ENCODE results near the gene TMEM208. TPM values are rescaled to one million over a fixed set of nuclear protein-coding genes. Genes with fewer than 3 reads are reported as not detected.
A peak's percentile ranks its signal among the peaks of the same experiment; 100 is the strongest.

The TMEM208 gene
- total and polyA plus RNA-seq, 9 donors: 17.5 to 27.1 (median 22.3) TPM

GRCh38 chr16:67243481-67243880 is 16.6 kb downstream of the TMEM208 start:
- H3K9me3 ChIP-seq (replicated peaks; ENCODE audit: control insufficient read depth, low read depth, low read length): no peaks in the 10 kb centered on the region
- peaks cover 6% of the 10 kb centered on the region for H3K36me3 ChIP-seq (ENCODE audit: control insufficient read depth, insufficient read depth, low read length)
- DNase-seq: no peak
- WGBS (ENCODE audit: insufficient coverage): 100% methylated on average over 1 of the region's 4 CpGs
- peak overlapping the region; percentile 94 for H3K27ac ChIP-seq (ENCODE audit: low read length)
- peaks cover 6% of the 10 kb centered on the region for H3K27me3 ChIP-seq (ENCODE audit: control insufficient read depth, insufficient read depth, low read length)
- no peak overlapping the region for H3K4me3 ChIP-seq (ENCODE audit: low read length)
- H3K4me1 ChIP-seq (ENCODE audit: control insufficient read depth, insufficient read depth, low read length): peaks cover 56% of the 10 kb centered on the region

GRCh38 chr16:67244387-67245185 is 17.7 kb downstream of the TMEM208 start:
- H3K4me3 ChIP-seq (ENCODE audit: low read length): no peak overlapping the region
- peak overlapping the region; percentile 94 for H3K27ac ChIP-seq (ENCODE audit: low read length)
- no peaks in the 10 kb centered on the region for H3K9me3 ChIP-seq (replicated peaks; ENCODE audit: control insufficient read depth, low read depth, low read length)
- H3K27me3 ChIP-seq (ENCODE audit: control insufficient read depth, insufficient read depth, low read length): peaks cover 15% of the 10 kb centered on the region
- DNase-seq: peak; percentile 85
- H3K4me1 ChIP-seq (ENCODE audit: control insufficient read depth, insufficient read depth, low read length): peaks cover 67% of the 10 kb centered on the region
- 45% methylated on average over 3 of the region's 5 CpGs for WGBS (ENCODE audit: insufficient coverage)
- peaks cover 1% of the 10 kb centered on the region for H3K36me3 ChIP-seq (ENCODE audit: control insufficient read depth, insufficient read depth, low read length)

- H3K9me3 ChIP-seq (replicated peaks; ENCODE audit: control insufficient read depth, low read depth, low read length): no peaks in the 10 kb centered on the region
- peak overlapping the region; percentile 94 for H3K27ac ChIP-seq (ENCODE audit: low read length)
- DNase-seq: no peak
- H3K27me3 ChIP-seq (ENCODE audit: control insufficient read depth, insufficient read depth, low read length): peaks cover 21% of the 10 kb centered on the region
- WGBS (ENCODE audit: insufficient coverage): 81% methylated on average over 2 of the region's 4 CpGs
- H3K4me3 ChIP-seq (ENCODE audit: low read length): no peak overlapping the region
- peaks cover 72% of the 10 kb centered on the region for H3K4me1 ChIP-seq (ENCODE audit: control insufficient read depth, insufficient read depth, low read length)
- H3K36me3 ChIP-seq (ENCODE audit: control insufficient read depth, insufficient read depth, low read length): no peaks in the 10 kb centered on the region
Observed at GRCh38 chr16:67245186-67245585, 18.3 kb downstream of the TMEM208 start.

- peak overlapping the region; percentile 89 for H3K4me3 ChIP-seq (ENCODE audit: low read length)
- peaks cover 72% of the 10 kb centered on the region for H3K4me1 ChIP-seq (ENCODE audit: control insufficient read depth, insufficient read depth, low read length)
- peak overlapping the region; percentile 94 for H3K27ac ChIP-seq (ENCODE audit: low read length)
- H3K27me3 ChIP-seq (ENCODE audit: control insufficient read depth, insufficient read depth, low read length): peaks cover 24% of the 10 kb centered on the region
- DNase-seq: no peak
- H3K36me3 ChIP-seq (ENCODE audit: control insufficient read depth, insufficient read depth, low read length): no peaks in the 10 kb centered on the region
- H3K9me3 ChIP-seq (replicated peaks; ENCODE audit: control insufficient read depth, low read depth, low read length): no peaks in the 10 kb centered on the region
- whole genome bisulfite sequencing (ENCODE audit: insufficient coverage): 0% methylated on average over 3 of the region's 8 CpGs
Observed at GRCh38 chr16:67245674-67246080, 18.7 kb downstream of the TMEM208 start.

- peak overlapping the region; percentile 94 for H3K27ac ChIP-seq (ENCODE audit: low read length)
- H3K4me3 ChIP-seq (ENCODE audit: low read length): peak overlapping the region; percentile 89
- H3K9me3 ChIP-seq (replicated peaks; ENCODE audit: control insufficient read depth, low read depth, low read length): no peaks in the 10 kb centered on the region
- no peaks in the 10 kb centered on the region for H3K36me3 ChIP-seq (ENCODE audit: control insufficient read depth, insufficient read depth, low read length)
- H3K4me1 ChIP-seq (ENCODE audit: control insufficient read depth, insufficient read depth, low read length): peaks cover 69% of the 10 kb centered on the region
- H3K27me3 ChIP-seq (ENCODE audit: control insufficient read depth, insufficient read depth, low read length): peaks cover 24% of the 10 kb centered on the region
- WGBS (ENCODE audit: insufficient coverage): under 1% methylated on average over 21 of the region's 48 CpGs
- DNase-seq: peak; percentile 90
Observed at GRCh38 chr16:67246081-67246755, 19.3 kb downstream of the TMEM208 start.

- no peaks in the 10 kb centered on the region for H3K36me3 ChIP-seq (ENCODE audit: control insufficient read depth, insufficient read depth, low read length)
- H3K9me3 ChIP-seq (replicated peaks; ENCODE audit: control insufficient read depth, low read depth, low read length): no peaks in the 10 kb centered on the region
- peak overlapping the region; percentile 94 for H3K27ac ChIP-seq (ENCODE audit: low read length)
- H3K4me1 ChIP-seq (ENCODE audit: control insufficient read depth, insufficient read depth, low read length): peaks cover 64% of the 10 kb centered on the region
- H3K27me3 ChIP-seq (ENCODE audit: control insufficient read depth, insufficient read depth, low read length): peaks cover 24% of the 10 kb centered on the region
- peak; percentile 51 for DNase-seq
- WGBS (ENCODE audit: insufficient coverage): 0% methylated on average over 24 of the region's 26 CpGs
- H3K4me3 ChIP-seq (ENCODE audit: low read length): peak overlapping the region; percentile 89
Observed at GRCh38 chr16:67246756-67247191, 19.8 kb downstream of the TMEM208 start.

GRCh38 chr16:67247192-67248072 is 20.5 kb downstream of the TMEM208 start, which contains the start of gene FHOD1:
Gene FHOD1 (minus strand): TSS chr16:67247481. CDS start chr16:67247410, 71 bp downstream.
- H3K9me3 ChIP-seq (replicated peaks; ENCODE audit: control insufficient read depth, low read depth, low read length): no peaks in the 10 kb centered on the region
- DNase-seq: peak; percentile 98
- under 1% methylated on average over 56 of the region's 60 CpGs for WGBS (ENCODE audit: insufficient coverage)
- peaks cover 24% of the 10 kb centered on the region for H3K27me3 ChIP-seq (ENCODE audit: control insufficient read depth, insufficient read depth, low read length)
- H3K27ac ChIP-seq (ENCODE audit: low read length): peak within 1 kb of the TSS; percentile 94
- H3K36me3 ChIP-seq (ENCODE audit: control insufficient read depth, insufficient read depth, low read length): no peaks in the 10 kb centered on the region
- peaks cover 62% of the 10 kb centered on the region for H3K4me1 ChIP-seq (ENCODE audit: control insufficient read depth, insufficient read depth, low read length)
- H3K4me3 ChIP-seq (ENCODE audit: low read length): peak within 1 kb of the TSS; percentile 89

GRCh38 chr16:67248073-67248400 is 21.1 kb downstream of the TMEM208 start:
- H3K4me1 ChIP-seq (ENCODE audit: control insufficient read depth, insufficient read depth, low read length): peaks cover 65% of the 10 kb centered on the region
- WGBS (ENCODE audit: insufficient coverage): 0% methylated on average over 6 of the region's 7 CpGs
- no peaks in the 10 kb centered on the region for H3K9me3 ChIP-seq (replicated peaks; ENCODE audit: control insufficient read depth, low read depth, low read length)
- H3K27ac ChIP-seq (ENCODE audit: low read length): peak overlapping the region; percentile 75
- DNase-seq: no peak
- H3K27me3 ChIP-seq (ENCODE audit: control insufficient read depth, insufficient read depth, low read length): peaks cover 24% of the 10 kb centered on the region
- H3K36me3 ChIP-seq (ENCODE audit: control insufficient read depth, insufficient read depth, low read length): no peaks in the 10 kb centered on the region
- peak overlapping the region; percentile 89 for H3K4me3 ChIP-seq (ENCODE audit: low read length)

- H3K27ac ChIP-seq (ENCODE audit: low read length): peak within 1 kb of the TSS; percentile 75
- H3K27me3 ChIP-seq (ENCODE audit: control insufficient read depth, insufficient read depth, low read length): peaks cover 24% of the 10 kb centered on the region
- no peaks in the 10 kb centered on the region for H3K36me3 ChIP-seq (ENCODE audit: control insufficient read depth, insufficient read depth, low read length)
- no peaks in the 10 kb centered on the region for H3K9me3 ChIP-seq (replicated peaks; ENCODE audit: control insufficient read depth, low read depth, low read length)
- peak; percentile 48 for DNase-seq
- under 1% methylated on average over 70 of the region's 75 CpGs for WGBS (ENCODE audit: insufficient coverage)
- peak within 1 kb of the TSS; percentile 89 for H3K4me3 ChIP-seq (ENCODE audit: low read length)
- H3K4me1 ChIP-seq (ENCODE audit: control insufficient read depth, insufficient read depth, low read length): peaks cover 61% of the 10 kb centered on the region
Observed at GRCh38 chr16:67248401-67249177, 21.7 kb downstream of the TMEM208 start, which contains the start of gene SLC9A5. Gene SLC9A5 (plus strand): TSS chr16:67248979. CDS start chr16:67249015, 36 bp downstream.
